IMR-90 (cell line): ENCODE results near the gene ANK3. TPM values are rescaled to one million over a fixed set of nuclear protein-coding genes. Genes with fewer than 3 reads are reported as not detected.

Experiments used
- ATAC-seq: fragments of 200-7000 bp; cut with Tn5 transposase; 2 replicates; pipeline ENCODE4 v1.9.1; 2020; ENCODE audit warnings: low read depth, mild to moderate bottlenecking, moderate library complexity
- BruUV-seq: library from RNA; stranded (reverse); fragments of 400-500 nt; replicated peaks from 2 replicates; lab custom pipeline; 2021; lab: Mats Ljungman, UMichigan
- CTCF ChIA-PET: fragments of 300-600 bp; formaldehyde crosslinking; extraction: SDS; loops from one replicate; lab custom pipeline; 2021; ENCODE audit warnings: antibody characterized with exemption; lab: Yijun Ruan, JAX
- POLR2A ChIA-PET: fragments of 300-600 bp; sonication (Branson Sonifier 250); formaldehyde crosslinking; loops from one replicate; lab custom pipeline; 2022; ENCODE audit warnings: antibody characterized with exemption; ENCODE audit not compliant: unreplicated experiment; lab: Charles Lee
- DNase-seq: peaks from one replicate; pipeline ENCODE4 v3.0.0; 2013
- H2AFZ ChIP-seq: replicated peaks from 2 replicates; pipeline ENCODE3; 2013; ENCODE audit warnings: low read length, mild to moderate bottlenecking; ENCODE audit not compliant: poor library complexity
- H2AK5ac ChIP-seq: 2 replicates; pipeline ENCODE4 v1.6.1; 2013; ENCODE audit warnings: low read depth, low read length, inconsistent platforms
- H2AK9ac ChIP-seq: replicated peaks from 2 replicates; pipeline ENCODE3; 2013; ENCODE audit warnings: mild to moderate bottlenecking, low read depth, low read length, moderate library complexity; ENCODE audit not compliant: poor library complexity
- H2BK120ac ChIP-seq: 2 replicates; pipeline ENCODE4 v1.6.1; 2013; ENCODE audit warnings: low read depth, low read length, inconsistent platforms
- H2BK15ac ChIP-seq: 3 replicates; pipeline ENCODE4 v1.6.1; 2013; ENCODE audit warnings: low read depth, low read length, inconsistent platforms
- H2BK20ac ChIP-seq: 2 replicates; pipeline ENCODE4 v1.6.1; 2013; ENCODE audit warnings: low read depth, mild to moderate bottlenecking, inconsistent platforms, low read length, moderate library complexity
- H2BK5ac ChIP-seq: 2 replicates; pipeline ENCODE4 v1.6.1; 2013; ENCODE audit warnings: mild to moderate bottlenecking, low read depth, low read length, inconsistent platforms; ENCODE audit not compliant: poor library complexity, severe bottlenecking
- H3K14ac ChIP-seq: replicated peaks from 2 replicates; pipeline ENCODE4 v1.6.1; 2013; ENCODE audit warnings: low read depth, low read length, inconsistent platforms
- H3K18ac ChIP-seq: 2 replicates; pipeline ENCODE4 v1.6.1; 2013; ENCODE audit warnings: low read depth, low read length, control low read depth
- H3K23ac ChIP-seq: 2 replicates; pipeline ENCODE4 v1.6.1; 2013; ENCODE audit warnings: low read depth, low read length, inconsistent platforms
- H3K27ac ChIP-seq: 2 replicates; pipeline ENCODE4 v1.5.1; 2013; ENCODE audit warnings: mild to moderate bottlenecking, control low read depth, low read length; ENCODE audit not compliant: insufficient read depth
- H3K27me3 ChIP-seq: 2 replicates; pipeline ENCODE4 v1.6.1; 2013; ENCODE audit warnings: low read length; ENCODE audit not compliant: control insufficient read depth, insufficient read depth
- H3K36me3 ChIP-seq: 2 replicates; pipeline ENCODE4 v1.6.1; 2013; ENCODE audit warnings: low read length, mixed read lengths; ENCODE audit not compliant: control insufficient read depth, insufficient read depth
- H3K4ac ChIP-seq: 2 replicates; pipeline ENCODE4 v1.6.1; 2013; ENCODE audit warnings: low read depth, low read length, inconsistent platforms
- H3K4me1 ChIP-seq: 2 replicates; pipeline ENCODE4 v1.6.1; 2013; ENCODE audit warnings: low read length, mixed read lengths; ENCODE audit not compliant: control insufficient read depth, insufficient read depth
- H3K4me2 ChIP-seq: 2 replicates; pipeline ENCODE4 v1.6.1; 2013; ENCODE audit warnings: low read depth, mild to moderate bottlenecking, control low read depth, low read length, moderate library complexity
- H3K4me3 ChIP-seq: 2 replicates; pipeline ENCODE4 v1.5.1; 2013; ENCODE audit warnings: low read depth, mild to moderate bottlenecking, control low read depth, low read length, moderate library complexity; ENCODE audit not compliant: insufficient read depth
- H3K56ac ChIP-seq: 2 replicates; pipeline ENCODE4 v1.6.1; 2013; ENCODE audit warnings: low read length, inconsistent platforms; ENCODE audit not compliant: insufficient read depth; ENCODE audit errors: extremely low read depth
- H3K79me1 ChIP-seq, 2 experiments: 2 replicates each; pipeline ENCODE4 v1.6.1; 2013; ENCODE audit warnings: low read length in 2 of 2, inconsistent platforms in 1 of 2, low read depth in 1 of 2
- H3K9ac ChIP-seq: 2 replicates; pipeline ENCODE4 v1.6.1; 2013; ENCODE audit warnings: low read depth, low read length, control low read depth
- H3K9me1 ChIP-seq: 2 replicates; pipeline ENCODE4 v1.6.1; 2013; ENCODE audit warnings: low read length, inconsistent platforms; ENCODE audit not compliant: insufficient read depth
- H3K9me3 ChIP-seq: 2 replicates; pipeline ENCODE4 v1.6.1; 2013; ENCODE audit warnings: low read length; ENCODE audit not compliant: control insufficient read depth, insufficient read depth
- H4K20me1 ChIP-seq: 2 replicates; pipeline ENCODE4 v1.6.1; 2013; ENCODE audit warnings: low read length, inconsistent platforms; ENCODE audit not compliant: insufficient read depth
- H4K5ac ChIP-seq: 2 replicates; pipeline ENCODE4 v1.6.1; 2013; ENCODE audit warnings: mild to moderate bottlenecking, low read depth, low read length, control low read depth
- H4K8ac ChIP-seq, 2 experiments: 2 replicates each; pipeline ENCODE4 v1.6.1; 2013; ENCODE audit warnings: low read depth in 2 of 2, low read length in 2 of 2, control low read depth in 1 of 2, inconsistent platforms in 1 of 2
- H4K91ac ChIP-seq: 2 replicates; pipeline ENCODE4 v1.6.1; 2013; ENCODE audit warnings: low read depth, low read length, inconsistent platforms; ENCODE audit not compliant: insufficient read depth
- BHLHE40 ChIP-seq: fragments of 150-350 bp; IDR thresholded peaks from 2 replicates; pipeline ENCODE4 v1.6.1; 2016; ENCODE audit warnings: mild to moderate bottlenecking, low read depth, low read length
- CEBPB ChIP-seq: IDR thresholded peaks from 2 replicates; pipeline ENCODE4 v1.6.1; 2012; ENCODE audit warnings: low read depth, low read length, improper control_type of control experiment
- CHD1 ChIP-seq: IDR thresholded peaks from 2 replicates; pipeline ENCODE4 v1.6.1; 2012; ENCODE audit warnings: low read depth, low read length, improper control_type of control experiment
- CTCF ChIP-seq: conservative IDR thresholded peaks from 2 replicates; pipeline ENCODE4 v1.5.1; 2012; ENCODE audit warnings: mild to moderate bottlenecking, low read depth, low read length, improper control_type of control experiment
- FOS ChIP-seq: fragments of 150-350 bp; IDR thresholded peaks from 2 replicates; pipeline ENCODE4 v1.6.1; 2016; ENCODE audit warnings: low read depth, low read length
- MAFK ChIP-seq: IDR thresholded peaks from 2 replicates; pipeline ENCODE4 v1.6.1; 2012; ENCODE audit warnings: low read depth, low read length, improper control_type of control experiment
- MAZ ChIP-seq: IDR thresholded peaks from 2 replicates; pipeline ENCODE4 v1.6.1; 2012; ENCODE audit warnings: low read depth, mild to moderate bottlenecking, low read length, improper control_type of control experiment, moderate library complexity, borderline replicate concordance
- MXI1 ChIP-seq: IDR thresholded peaks from 2 replicates; pipeline ENCODE4 v1.6.1; 2012; ENCODE audit warnings: low read depth, mild to moderate bottlenecking, low read length, moderate library complexity, borderline replicate concordance
- NFE2L2 ChIP-seq: fragments of 150-350 bp; IDR thresholded peaks from 2 replicates; pipeline ENCODE4 v1.6.1; 2016; ENCODE audit warnings: low read depth, mild to moderate bottlenecking, low read length
- POLR2A ChIP-seq: IDR thresholded peaks from 2 replicates; pipeline ENCODE4 v1.6.1; 2012; ENCODE audit warnings: mild to moderate bottlenecking, low read depth, low read length
- RAD21 ChIP-seq: IDR thresholded peaks from 2 replicates; pipeline ENCODE4 v1.6.1; 2012; ENCODE audit warnings: low read length, improper control_type of control experiment
- RCOR1 ChIP-seq: IDR thresholded peaks from 2 replicates; pipeline ENCODE4 v1.6.1; 2012; ENCODE audit warnings: mild to moderate bottlenecking, low read length, improper control_type of control experiment; ENCODE audit not compliant: insufficient replicate concordance
- RFX5 ChIP-seq: IDR thresholded peaks from 2 replicates; pipeline ENCODE4 v1.8.0; 2012; ENCODE audit warnings: low read depth, mild to moderate bottlenecking, low read length, moderate library complexity
- SMC3 ChIP-seq: fragments of 150-350 bp; IDR thresholded peaks from 2 replicates; pipeline ENCODE4 v1.6.1; 2016; ENCODE audit warnings: low read depth, mild to moderate bottlenecking, antibody characterized with exemption, low read length, moderate library complexity
- USF2 ChIP-seq: fragments of 150-350 bp; IDR thresholded peaks from 2 replicates; pipeline ENCODE4 v1.6.1; 2017; ENCODE audit warnings: mild to moderate bottlenecking, antibody characterized with exemption, low read length, low read depth
- dilution Hi-C: fragments of 300-500 bp; cut with HindIII; formaldehyde crosslinking; loops from one replicate; pipeline ENCODE4 v1.14.3; 2018; ENCODE audit warnings: low sequenced_read_pairs; ENCODE audit not compliant: unreplicated experiment
- in situ Hi-C: fragments of 300-500 bp; cut with MboI; formaldehyde crosslinking; loops from 3 replicates; pipeline ENCODE4 v1.14.3; 2019; ENCODE audit warnings: low sequenced_read_pairs, inconsistent platforms, mixed read lengths
- intact Hi-C: fragments of 100-400 bp; cut with micrococcal nuclease; formaldehyde crosslinking; loops from 2 replicates; pipeline ENCODE4 v1.10.0; 2022
- polyA plus RNA-seq, 3 experiments: library from polyadenylated mRNA; depleted of rRNA; stranded (reverse); fragments of >200 nt; gene quantifications; 2 replicates each; pipeline ENCODE4 v1.2.3, GENCODE V29; 2012; ENCODE audit warnings: low replicate concordance in 1 of 3
- total RNA-seq: library from RNA; depleted of rRNA; stranded (reverse); fragments of >200 nt; gene quantifications from 2 replicates; pipeline ENCODE4 v1.2.3, GENCODE V29; 2012

The ANK3 gene
- total and polyA plus RNA-seq, 2 of the 4 experiments (the other 2 are of a cell fraction) = 0.63 to 1.8 TPM

- Histone ChIP-seq H3K23ac (no peak overlapping the region), H3K27ac (no peak overlapping the region), H4K5ac (no peak overlapping the region), H3K9ac (no peak overlapping the region), H3K4ac (no peak overlapping the region), H3K4me2 (no peak overlapping the region), H4K91ac (no peak overlapping the region), H3K56ac (no peak overlapping the region), H2BK15ac (no peak overlapping the region), H3K9me1 (no peaks in the 10 kb centered on the region), H3K79me1 (no peaks in the 10 kb centered on the region), H3K27me3 (no peaks in the 10 kb centered on the region; the same call in 1 of the 2 replicates), H3K9me3 (no peaks in the 10 kb centered on the region), H2BK20ac (no peak overlapping the region), H2BK5ac (no peak overlapping the region), H3K36me3 (no peaks in the 10 kb centered on the region), H4K8ac (no peak overlapping the region), H2AK5ac (no peak overlapping the region), H2AFZ (no peak overlapping the region), H3K4me3 (no peak overlapping the region), H2BK120ac (no peak overlapping the region), H3K4me1 (no peaks in the 10 kb centered on the region), H4K20me1 (no peaks in the 10 kb centered on the region), H3K18ac (no peak overlapping the region), H3K14ac (no peak overlapping the region), H2AK9ac (no peak overlapping the region)
- in situ Hi-C loops (no loop called here), dilution Hi-C loops (no loop called here), intact Hi-C loops (no loop called here)
- ChIA-PET POLR2A (no interaction called here), CTCF (no interaction called here)
- no peak for ATAC-seq
- no TSS peak for BruUV-seq
- TF ChIP-seq NFE2L2 = no peak
- TF ChIP-seq MAFK = no peak
- no peak for TF ChIP-seq USF2
- TF ChIP-seq RAD21 = no peak
- TF ChIP-seq CHD1 = no peak
- no peak for TF ChIP-seq FOS
- no peak for TF ChIP-seq BHLHE40
- TF ChIP-seq SMC3 = no peak
- no peak for TF ChIP-seq POLR2A
- TF ChIP-seq MAZ = no peak
- TF ChIP-seq RFX5 = no peak
- TF ChIP-seq CTCF = no peak
- TF ChIP-seq CEBPB = no peak
- no peak for TF ChIP-seq RCOR1
- no peak for TF ChIP-seq MXI1
- DNase-seq = no peak
Measured at GRCh38 chr10:59985639-59986038, 404.0 kb downstream of the ANK3 start.
